IMR-90 (cell line): Measurements from ENCODE around the gene KRTAP12-3.

Experiments
- CEBPB ChIP-seq: IDR thresholded peaks from 2 replicates; pipeline ENCODE4 v1.6.1; 2012; ENCODE audit warnings: low read depth, low read length, improper control_type of control experiment
- CHD1 ChIP-seq: IDR thresholded peaks from 2 replicates; pipeline ENCODE4 v1.6.1; 2012; ENCODE audit warnings: low read depth, low read length, improper control_type of control experiment
- MAFK ChIP-seq: IDR thresholded peaks from 2 replicates; pipeline ENCODE4 v1.6.1; 2012; ENCODE audit warnings: low read depth, low read length, improper control_type of control experiment
- POLR2A ChIP-seq: IDR thresholded peaks from 2 replicates; pipeline ENCODE4 v1.6.1; 2012; ENCODE audit warnings: mild to moderate bottlenecking, low read depth, low read length
- RAD21 ChIP-seq: IDR thresholded peaks from 2 replicates; pipeline ENCODE4 v1.6.1; 2012; ENCODE audit warnings: low read length, improper control_type of control experiment
- TF ChIP-seq, protein P1 (sequence below): conservative IDR thresholded peaks from 2 replicates; pipeline ENCODE4 v1.5.1; 2012; ENCODE audit warnings: mild to moderate bottlenecking, low read depth, low read length, improper control_type of control experiment

DNA sequence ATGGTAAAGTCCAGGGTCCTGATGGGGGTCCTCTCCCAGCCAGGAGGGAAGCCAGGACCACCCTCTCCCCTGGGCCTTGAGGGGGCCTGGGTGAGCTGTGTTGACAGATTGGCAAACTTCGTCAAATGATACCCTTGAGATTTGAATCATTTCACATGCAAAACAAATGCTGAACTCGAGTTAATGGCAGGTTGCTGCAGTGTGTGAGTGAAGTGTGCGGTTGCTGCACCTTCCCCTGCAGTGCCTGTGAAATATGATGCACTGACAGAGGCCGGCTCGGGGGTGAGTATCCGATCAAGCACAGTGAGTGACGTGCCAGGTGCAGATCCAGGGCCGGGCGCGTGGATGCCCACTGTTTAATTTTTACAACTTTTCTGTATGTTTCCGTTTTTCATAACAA lies 29.9 kb downstream of the KRTAP12-3 start:
- TF ChIP-seq, protein P1, sequence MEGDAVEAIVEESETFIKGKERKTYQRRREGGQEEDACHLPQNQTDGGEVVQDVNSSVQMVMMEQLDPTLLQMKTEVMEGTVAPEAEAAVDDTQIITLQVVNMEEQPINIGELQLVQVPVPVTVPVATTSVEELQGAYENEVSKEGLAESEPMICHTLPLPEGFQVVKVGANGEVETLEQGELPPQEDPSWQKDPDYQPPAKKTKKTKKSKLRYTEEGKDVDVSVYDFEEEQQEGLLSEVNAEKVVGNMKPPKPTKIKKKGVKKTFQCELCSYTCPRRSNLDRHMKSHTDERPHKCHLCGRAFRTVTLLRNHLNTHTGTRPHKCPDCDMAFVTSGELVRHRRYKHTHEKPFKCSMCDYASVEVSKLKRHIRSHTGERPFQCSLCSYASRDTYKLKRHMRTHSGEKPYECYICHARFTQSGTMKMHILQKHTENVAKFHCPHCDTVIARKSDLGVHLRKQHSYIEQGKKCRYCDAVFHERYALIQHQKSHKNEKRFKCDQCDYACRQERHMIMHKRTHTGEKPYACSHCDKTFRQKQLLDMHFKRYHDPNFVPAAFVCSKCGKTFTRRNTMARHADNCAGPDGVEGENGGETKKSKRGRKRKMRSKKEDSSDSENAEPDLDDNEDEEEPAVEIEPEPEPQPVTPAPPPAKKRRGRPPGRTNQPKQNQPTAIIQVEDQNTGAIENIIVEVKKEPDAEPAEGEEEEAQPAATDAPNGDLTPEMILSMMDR = no peak
- TF ChIP-seq POLR2A = no peak
- no peak for TF ChIP-seq CHD1
- TF ChIP-seq RAD21 = no peak
- TF ChIP-seq CEBPB = no peak
- no peak for TF ChIP-seq MAFK
